Panc1 (cell line): Measurements from ENCODE around the gene FZR1. TPM values are rescaled to one million over a fixed set of nuclear protein-coding genes. Genes with fewer than 3 reads are reported as not detected.

ENCODE experiments used
- ATAC-seq: fragments of 200-7000 bp; cut with Tn5 transposase; 2 replicates; pipeline ENCODE4 v1.9.1; 2020; ENCODE audit warnings: mild to moderate bottlenecking, moderate library complexity
- BruUV-seq: library from RNA; stranded (reverse); fragments of 400-500 nt; replicated peaks from 2 replicates; lab custom pipeline; 2021; lab: Mats Ljungman, UMichigan
- CTCF ChIA-PET: fragments of 300-600 bp; sonication (Branson Sonifier 250); formaldehyde crosslinking; loops from one replicate; lab custom pipeline; 2022; ENCODE audit warnings: antibody characterized with exemption; lab: Charles Lee
- POLR2A ChIA-PET: fragments of 300-600 bp; sonication (Branson Sonifier 250); formaldehyde crosslinking; loops from one replicate; lab custom pipeline; 2022; ENCODE audit warnings: antibody characterized with exemption; lab: Charles Lee
- DNase-seq: peaks from one replicate; pipeline ENCODE4 v3.0.0-alpha.2; 2010; ENCODE audit warnings: low read depth, low spot score
- H3K27ac ChIP-seq: 2 replicates; pipeline ENCODE4 v1.5.1; 2011; ENCODE audit warnings: mild to moderate bottlenecking, low read length, inconsistent platforms
- H3K27me3 ChIP-seq: fragments of 200-500 bp; sonication (Bioruptor generic); 2 replicates; pipeline ENCODE4 v1.6.0; 2014; ENCODE audit warnings: low read length, inconsistent platforms; ENCODE audit not compliant: control insufficient read depth, insufficient read depth
- H3K36me3 ChIP-seq: fragments of 200-500 bp; sonication (Bioruptor generic); 2 replicates; pipeline ENCODE4 v1.5.1; 2014; ENCODE audit warnings: inconsistent platforms, mild to moderate bottlenecking, low read length, moderate library complexity; ENCODE audit not compliant: control insufficient read depth, insufficient read depth
- H3K4me1 ChIP-seq: 2 replicates; pipeline ENCODE4 v1.5.1; 2011; ENCODE audit warnings: inconsistent platforms, mild to moderate bottlenecking, low read length, moderate library complexity; ENCODE audit not compliant: control insufficient read depth, insufficient read depth
- H3K4me3 ChIP-seq, 2 experiments: 2 replicates each; pipeline ENCODE4 v1.5.1; 2011 to 2012; ENCODE audit warnings: low read depth in 2 of 2, low read length in 2 of 2, mild to moderate bottlenecking in 2 of 2, inconsistent platforms in 1 of 2, moderate library complexity in 1 of 2
- H3K9me3 ChIP-seq: fragments of 200-500 bp; sonication (Bioruptor generic); 2 replicates; pipeline ENCODE4 v1.5.1; 2014; ENCODE audit warnings: low read depth, mild to moderate bottlenecking, inconsistent platforms, low read length, moderate library complexity; ENCODE audit not compliant: control insufficient read depth, insufficient read depth
- CTCF ChIP-seq: fragments of 450-650 bp; IDR thresholded peaks from 2 replicates; pipeline ENCODE4 v1.5.1; 2017; ENCODE audit warnings: mild to moderate bottlenecking
- POLR2AphosphoS5 ChIP-seq: IDR thresholded peaks from 2 replicates; pipeline ENCODE4 v1.6.1; 2012; ENCODE audit warnings: mild to moderate bottlenecking, low read depth, low read length, moderate library complexity
- REST ChIP-seq, 2 experiments: IDR thresholded peaks; 2 replicates each; pipeline ENCODE4 v1.6.1; 2011 to 2012; ENCODE audit warnings: low read depth in 2 of 2, control low read depth in 1 of 2, low read length in 1 of 2, mild to moderate bottlenecking in 1 of 2, moderate library complexity in 1 of 2; ENCODE audit not compliant: insufficient read depth in 1 of 2
- SIN3A ChIP-seq: IDR thresholded peaks from 2 replicates; pipeline ENCODE4 v1.6.1; 2012; ENCODE audit warnings: low read depth, mild to moderate bottlenecking, low read length, moderate library complexity, borderline replicate concordance; ENCODE audit not compliant: insufficient read depth
- TCF7L2 ChIP-seq: IDR thresholded peaks from 2 replicates; pipeline ENCODE4 v1.6.1; 2011; ENCODE audit warnings: mild to moderate bottlenecking, low read depth, low read length, inconsistent platforms
- in situ Hi-C: cut with HindIII; loops from 2 replicates; pipeline ENCODE4 v1.10.0; 2016; ENCODE audit warnings: low sequenced_read_pairs, low pct_unique_long_range_greater_than_20kb
- intact Hi-C: fragments of 100-400 bp; cut with micrococcal nuclease; formaldehyde crosslinking; loops from one replicate; pipeline ENCODE4 v1.10.0; 2022; ENCODE audit not compliant: unreplicated experiment
- total RNA-seq: library from RNA; stranded (reverse); gene quantifications from one replicate; pipeline ENCODE4 v1.2.1, GENCODE V29; 2021; ENCODE audit not compliant: unreplicated experiment

The FZR1 gene
- total RNA-seq, 1 experiment from 2014 or later, result 48.7 TPM

DNA sequence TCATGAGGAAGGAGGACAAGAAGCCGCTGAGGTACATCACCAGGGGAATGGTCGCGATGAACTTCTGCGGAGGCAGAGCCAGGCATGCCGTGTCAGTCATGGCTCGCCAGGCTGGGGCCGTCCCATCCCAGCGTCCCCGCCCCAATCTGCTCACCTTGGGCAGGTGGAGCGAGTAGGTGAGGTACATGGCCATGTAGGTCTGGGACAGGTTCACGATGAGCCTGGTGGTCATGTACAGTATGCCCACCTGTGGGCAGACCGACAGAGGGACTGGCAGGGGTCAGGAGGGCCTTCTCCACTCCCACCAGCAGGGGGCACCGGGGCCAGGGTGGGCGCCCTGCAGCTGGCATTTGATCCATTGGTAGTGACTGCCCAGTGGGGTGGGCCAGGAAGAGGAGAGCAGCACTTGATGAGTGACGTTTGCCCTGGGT is 41.2 kb downstream of the FZR1 start:
- TF ChIP-seq CTCF (peak; percentile 73), SIN3A (no peak)
- in situ Hi-C loops (no loop called here), intact Hi-C loops (no loop called here)
- no peak for DNase-seq
- H3K27me3 ChIP-seq, result no peaks in the 10 kb centered on the region
- no peak for ATAC-seq
- H3K4me3 ChIP-seq, result no peak overlapping the region
- no TSS peak for BruUV-seq
- no peaks in the 10 kb centered on the region for H3K4me1 ChIP-seq
- H3K27ac ChIP-seq, result no peak overlapping the region
- 0 out of 2 replicates have a peak, but pooled peaks cover 3% of the 10 kb centered on the region for H3K36me3 ChIP-seq
- ChIA-PET POLR2A (interaction anchor here (0.5 kb wide), 1 partner anchor 1341 kb away, joined by 3 read pairs; no protein-coding TSS in a partner anchor), CTCF (no interaction called here)
- H3K9me3 ChIP-seq, result no peaks in the 10 kb centered on the region

GRCh38 chr19:3547767-3548282 is 41.7 kb downstream of the FZR1 start:
- BruUV-seq, result no TSS peak
- H3K27me3 ChIP-seq, result no peaks in the 10 kb centered on the region
- POLR2A ChIA-PET, result no interaction called here
- H3K4me1 ChIP-seq, result no peaks in the 10 kb centered on the region
- in situ Hi-C loops (no loop called here), intact Hi-C loops (no loop called here)
- H3K9me3 ChIP-seq, result no peaks in the 10 kb centered on the region
- H3K27ac ChIP-seq, result no peak overlapping the region
- no peak overlapping the region for H3K4me3 ChIP-seq
- CTCF ChIA-PET, result no interaction called here
- DNase-seq (no peak), ATAC-seq (no peak)
- 0 out of 2 replicates have a peak, but pooled peaks cover 3% of the 10 kb centered on the region for H3K36me3 ChIP-seq
- TF ChIP-seq SIN3A, result no peak
- TF ChIP-seq CTCF, result peak; percentile 48; the same call in 1 of the 2 replicates

DNA sequence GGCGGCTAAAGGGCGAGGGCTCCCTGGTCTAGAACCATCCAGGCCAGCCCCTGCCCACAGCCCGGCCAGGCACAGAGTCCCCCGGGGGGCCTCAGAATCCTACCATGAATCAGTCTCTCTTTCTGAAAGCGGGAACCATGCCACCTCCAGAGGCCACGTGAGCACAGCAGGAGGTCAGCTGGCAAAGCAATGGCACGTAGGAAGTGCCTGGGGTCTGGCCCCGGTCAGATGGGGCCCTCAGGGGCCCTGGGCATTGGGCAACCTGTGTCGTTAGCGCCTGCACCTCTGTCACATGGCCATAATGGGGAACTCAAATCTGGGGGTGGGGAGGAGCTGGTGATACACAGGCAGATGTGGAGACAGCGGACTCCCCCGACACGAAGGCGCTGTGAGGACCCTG is 42.5 kb downstream of the FZR1 start:
- DNase-seq (no peak), ATAC-seq (no peak)
- intact Hi-C loops, result no loop called here
- H3K27ac ChIP-seq, result no peak overlapping the region
- no peaks in the 10 kb centered on the region for H3K9me3 ChIP-seq
- CTCF ChIA-PET, result no interaction called here
- H3K4me3 ChIP-seq, result no peak overlapping the region
- no peaks in the 10 kb centered on the region for H3K4me1 ChIP-seq
- H3K27me3 ChIP-seq, result no peaks in the 10 kb centered on the region
- TF ChIP-seq CTCF (no peak), TCF7L2 (no peak), POLR2AphosphoS5 (no peak), REST (IDR thresholded peaks at IDR 0.05; ENCODE audit: insufficient read depth in 1 of 2, low read depth in 2 of 2, low read length in 1 of 2) (no peak), SIN3A (no peak)
- BruUV-seq, result no TSS peak
- POLR2A ChIA-PET, result no interaction called here
- H3K36me3 ChIP-seq, result 0 out of 2 replicates have a peak, but pooled peaks cover 3% of the 10 kb centered on the region
- in situ Hi-C loops, result no loop called here
